ENCODE data around the gene FCHO1.

Gene FCHO1

GRCh38 chr19:17734146-17734545 lies 17.1 kb upstream of the FCHO1 start:
- no peak for DNase-seq

GRCh38 chr19:17735410-17735809 lies 15.9 kb upstream of the FCHO1 start:
- DNase-seq = no peak

DNA sequence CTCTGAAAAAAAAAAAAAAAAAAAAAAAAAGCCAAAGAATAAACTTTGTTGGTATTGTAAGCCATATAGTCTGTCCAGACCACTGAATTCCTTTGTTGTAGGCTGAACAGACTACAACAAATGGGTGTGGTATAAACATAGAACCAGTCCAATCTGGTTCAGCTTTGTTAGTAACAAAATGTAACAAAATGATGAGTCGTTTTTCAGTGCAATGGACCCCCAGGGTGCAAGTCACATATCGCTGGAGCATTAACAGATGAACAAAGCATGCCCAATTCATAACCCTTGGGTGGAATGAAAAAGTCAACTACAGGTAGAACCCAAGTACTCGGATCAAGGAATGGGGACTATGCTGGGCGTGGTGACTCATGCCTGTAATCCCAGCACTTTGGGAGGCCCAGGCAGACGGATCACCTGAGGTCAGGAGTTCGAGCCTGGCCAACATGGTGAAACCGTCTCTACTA lies 13.6 kb upstream of the FCHO1 start:
- no peak for DNase-seq

DNA sequence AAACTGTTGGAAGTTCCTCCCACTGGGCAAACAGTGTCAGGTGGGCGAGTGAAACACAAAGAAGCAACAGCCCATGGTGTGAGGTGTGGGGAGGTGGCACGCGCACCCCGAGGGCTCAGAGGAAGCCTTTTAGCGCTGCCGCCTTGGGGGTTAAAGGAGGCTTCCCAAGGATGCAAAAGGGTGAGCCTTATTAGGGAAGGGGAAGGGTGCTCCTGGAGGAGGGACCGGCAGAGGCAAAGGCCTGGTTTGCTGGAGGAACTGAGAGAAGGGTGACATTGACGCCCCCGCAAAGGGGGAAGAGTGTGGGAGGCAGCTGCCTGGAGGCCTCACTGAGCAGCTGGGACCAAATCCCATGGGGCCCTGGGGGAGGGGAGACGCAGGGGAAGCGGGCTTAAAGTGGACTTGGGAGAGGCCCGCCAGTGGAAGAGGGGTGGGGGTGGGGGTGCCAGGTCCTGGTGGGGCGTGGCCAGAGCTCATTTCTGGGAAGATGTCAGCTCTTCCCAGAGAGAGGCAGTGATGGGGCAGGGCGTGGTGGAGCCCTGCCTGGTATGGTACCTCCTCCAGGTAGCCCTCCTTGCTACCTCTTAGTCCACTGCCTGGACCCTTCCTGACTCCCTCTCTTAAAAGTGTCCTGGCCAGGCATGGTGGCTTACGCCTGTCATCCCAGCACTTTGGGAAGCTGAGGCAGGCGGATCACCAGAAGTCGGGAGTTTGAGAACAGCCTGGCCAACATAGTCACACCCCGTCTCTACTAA lies 12.0 kb upstream of the FCHO1 start:
- DNase-seq = peak; percentile 52

- DNase-seq = no peak
Measured at GRCh38 chr19:17741456-17741855, 9.8 kb upstream of the FCHO1 start.

DNA sequence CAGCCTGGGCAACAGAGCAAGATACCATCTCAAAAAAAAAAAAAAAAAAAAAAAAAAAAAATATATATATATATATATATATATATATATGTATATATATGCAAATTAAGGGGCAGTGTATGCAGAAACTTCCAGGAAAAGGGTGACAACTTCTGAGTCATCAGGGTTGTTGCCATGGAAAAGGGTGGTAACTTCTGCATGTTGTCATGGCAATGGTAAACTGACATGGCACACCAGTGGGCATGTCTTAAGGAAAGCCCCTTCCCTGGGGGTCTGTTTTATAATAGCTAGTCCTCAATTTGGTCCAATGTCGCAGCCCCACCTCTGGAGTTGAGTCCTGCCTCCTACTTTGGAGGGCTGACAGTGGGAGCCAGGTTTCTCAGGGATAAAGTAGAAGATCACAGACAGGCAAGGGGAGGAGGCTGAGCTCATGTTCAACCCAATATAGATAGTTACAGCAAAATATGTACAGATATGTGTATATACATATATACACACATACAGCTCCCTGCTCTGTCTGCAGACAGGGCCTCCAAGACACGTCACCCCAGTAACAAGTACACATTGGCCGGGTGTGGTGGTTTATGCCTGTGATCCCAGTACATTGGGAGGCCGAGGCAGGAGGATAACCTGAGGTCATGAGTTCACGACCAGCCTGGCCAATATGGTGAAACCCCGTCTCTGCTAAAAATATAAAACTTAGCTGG lies 7.2 kb upstream of the FCHO1 start:
- DNase-seq = no peak

GRCh38 chr19:17747205-17748098 lies 3.8 kb upstream of the FCHO1 start:
- DNase-seq = peak; percentile 90

- DNase-seq = no peak
Measured at GRCh38 chr19:17748884-17749638, 2.2 kb upstream of the FCHO1 start.

DNA sequence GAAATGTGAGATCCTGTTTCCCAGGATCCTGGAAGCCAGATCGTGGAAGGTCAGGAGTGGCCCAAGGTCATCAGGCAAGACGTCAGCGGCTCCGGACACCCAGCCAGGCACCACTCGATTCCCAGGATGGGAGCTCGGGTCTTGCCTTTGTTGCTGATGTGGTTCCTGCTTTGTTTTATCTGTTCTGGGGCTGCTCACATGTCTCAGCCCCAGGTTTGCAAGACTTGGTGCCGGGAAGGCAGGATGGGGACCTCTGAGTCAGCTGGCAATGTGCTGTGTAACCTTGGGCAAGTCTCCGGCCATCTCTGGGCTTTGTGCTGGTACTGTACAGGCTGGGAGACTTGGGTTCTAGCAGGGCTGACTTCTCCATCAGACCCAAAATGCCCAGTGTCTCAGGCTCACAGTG lies 1.4 kb upstream of the FCHO1 start:
- no peak for DNase-seq

GRCh38 chr19:17751912-17752273 lies 616 bp downstream of the FCHO1 start:
- no peak for DNase-seq

DNA sequence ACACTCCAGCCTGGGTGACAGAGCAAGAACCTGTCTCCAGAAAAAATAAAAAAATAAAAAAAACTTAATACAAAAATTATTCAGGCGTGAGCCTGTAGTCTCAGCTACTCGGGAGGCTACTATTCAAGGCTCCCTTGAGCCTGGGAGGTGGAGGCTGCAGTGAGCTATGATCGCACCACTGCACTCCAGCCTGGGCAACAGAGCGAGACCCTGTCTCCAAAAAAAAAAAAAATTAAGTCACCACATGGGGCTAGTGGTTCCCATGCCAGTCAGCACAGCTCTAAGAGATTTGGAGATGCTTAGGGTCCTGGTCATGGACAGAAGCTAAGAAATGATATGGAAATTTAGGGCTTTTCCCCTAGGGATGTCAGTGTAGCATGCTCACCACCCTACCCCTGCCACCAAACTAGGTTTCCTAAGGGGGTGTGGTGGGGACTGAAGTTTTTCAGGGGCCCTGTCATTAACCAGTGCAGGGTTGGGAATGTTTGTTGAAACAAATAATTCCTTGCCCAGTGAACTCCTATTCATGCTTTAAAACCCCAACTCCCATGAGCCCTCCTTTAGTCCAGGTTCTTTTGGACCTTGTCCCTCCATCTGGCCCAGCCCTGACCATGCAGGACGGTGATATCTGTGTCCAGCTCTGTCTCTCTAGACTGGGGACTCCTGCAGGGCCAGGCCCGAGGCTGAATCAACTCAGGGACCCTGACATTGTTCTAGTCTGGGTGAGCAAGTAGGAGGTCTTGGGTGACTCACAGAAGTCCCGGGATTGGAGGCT lies 1.8 kb downstream of the FCHO1 start:
- no peak for DNase-seq

DNA sequence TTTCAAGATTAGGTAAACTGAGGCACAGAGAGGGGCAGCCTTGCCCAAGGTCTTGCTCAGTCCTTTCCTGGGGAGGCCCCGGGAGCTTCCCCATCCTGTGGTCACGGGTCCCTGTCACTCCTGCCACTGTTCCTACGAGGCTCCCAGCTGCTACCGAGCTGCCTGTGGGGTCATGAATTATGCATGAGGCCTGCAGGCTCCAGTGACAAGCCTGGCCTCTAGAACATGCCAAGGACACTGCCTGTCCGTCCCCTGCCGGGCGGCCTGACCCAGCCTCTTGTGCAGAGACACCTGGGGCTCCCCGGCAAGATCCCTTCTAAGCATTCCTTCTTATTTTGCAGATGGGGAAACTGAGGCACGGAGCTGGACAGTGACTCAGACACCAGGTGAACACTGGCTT lies 2.7 kb downstream of the FCHO1 start:
- DNase-seq = no peak

DNA sequence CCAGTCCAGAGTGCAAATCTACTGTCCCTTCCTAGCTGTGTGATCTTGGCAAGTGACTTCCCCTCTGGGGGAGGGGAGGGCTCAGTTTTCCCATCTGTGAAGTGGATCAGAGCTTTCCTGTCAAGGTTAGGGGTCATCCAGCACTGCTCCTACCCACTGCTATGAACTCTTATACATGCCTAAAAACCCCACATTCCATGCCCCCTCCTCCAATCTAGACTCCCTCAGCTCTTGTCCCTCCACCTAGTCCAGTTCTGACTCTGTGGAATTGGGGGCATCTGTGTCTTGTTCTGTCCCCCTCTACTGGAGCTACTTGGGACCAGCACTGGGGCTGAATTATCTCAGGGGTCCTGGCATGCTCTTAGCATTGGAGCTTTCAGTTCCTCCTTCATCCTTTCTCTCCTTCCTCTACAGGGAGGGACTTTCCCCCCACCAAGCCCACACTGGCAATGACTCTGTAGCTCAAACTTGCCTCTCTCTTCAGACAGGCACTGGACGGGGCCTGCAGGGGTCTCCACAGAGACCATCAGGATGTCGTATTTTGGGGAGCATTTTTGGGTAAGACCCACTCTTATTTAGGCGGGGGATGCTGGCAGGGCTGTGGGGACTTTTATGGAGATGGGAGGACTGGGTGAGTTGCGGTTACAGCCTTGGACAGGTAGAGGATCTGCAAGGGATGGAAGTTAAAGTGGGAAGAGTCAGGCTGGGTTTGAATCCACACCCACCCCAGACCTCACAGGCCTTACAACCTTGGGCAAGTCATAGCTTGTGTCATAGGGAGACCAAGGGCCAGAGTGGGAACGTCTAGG lies 3.6 kb downstream of the FCHO1 start:
- DNase-seq = no peak

DNA sequence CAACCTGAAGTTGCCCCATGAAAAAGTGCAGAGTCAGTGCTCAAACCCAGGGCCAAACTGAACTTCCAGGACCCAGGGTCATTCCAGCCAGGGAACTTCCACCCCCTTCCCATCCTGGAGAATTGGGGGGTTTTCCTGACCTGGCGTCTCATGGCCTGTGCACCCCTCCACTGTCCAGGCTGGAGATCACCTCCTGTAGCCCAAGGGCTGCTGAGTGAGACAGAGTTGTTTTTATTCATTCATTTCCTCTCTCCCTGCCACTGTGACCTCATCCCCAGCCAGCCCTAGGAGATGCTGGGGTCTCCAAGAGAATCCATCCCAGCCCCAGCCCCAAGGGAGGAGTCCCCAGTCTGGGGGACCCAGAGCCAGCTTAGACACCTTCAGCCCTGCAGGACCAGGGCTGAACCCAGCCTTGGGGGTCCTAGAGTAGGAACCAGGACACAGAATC lies 4.2 kb downstream of the FCHO1 start:
- DNase-seq = no peak

GRCh38 chr19:17755977-17756670 lies 4.8 kb downstream of the FCHO1 start:
- DNase-seq = no peak

GRCh38 chr19:17757125-17757524 lies 5.8 kb downstream of the FCHO1 start:
- peak; percentile 71 for DNase-seq

GRCh38 chr19:17758515-17758914 lies 7.2 kb downstream of the FCHO1 start:
- DNase-seq = no peak

GRCh38 chr19:17761148-17761547 lies 9.9 kb downstream of the FCHO1 start:
- DNase-seq = no peak

GRCh38 chr19:17762505-17763229 lies 11.4 kb downstream of the FCHO1 start:
- DNase-seq = no peak

DNA sequence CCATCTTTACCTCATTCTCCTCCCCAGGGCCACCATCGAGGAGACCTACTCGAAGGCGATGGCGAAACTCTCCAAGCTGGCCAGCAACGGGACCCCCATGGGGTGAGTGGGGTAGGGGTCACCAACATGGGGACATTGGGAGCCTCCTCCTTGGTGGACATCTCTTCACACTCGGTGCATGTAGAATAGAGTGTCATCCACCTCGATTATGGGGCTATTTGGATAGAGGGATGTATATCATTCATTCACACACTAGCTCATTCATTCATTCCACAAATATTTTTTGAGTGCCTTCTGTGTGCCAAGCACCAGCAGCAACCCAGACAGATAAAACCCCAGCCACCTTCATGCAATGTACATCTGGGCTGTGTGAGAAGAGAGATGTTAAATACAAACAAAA lies 13.1 kb downstream of the FCHO1 start:
- no peak for DNase-seq
